Mucosa of stomach (tissue), 1 donor: ENCODE data around the gene SERINC2.

Experiments used
- H3K27me3 ChIP-seq: one replicate; pipeline ENCODE4 v1.7.0; 2013; ENCODE audit warnings: mild to moderate bottlenecking, low read length; ENCODE audit not compliant: control insufficient read depth, insufficient read depth
- H3K36me3 ChIP-seq: one replicate; pipeline ENCODE4 v1.7.0; 2013; ENCODE audit warnings: low read length; ENCODE audit not compliant: control insufficient read depth, insufficient read depth
- H3K4me1 ChIP-seq: one replicate; pipeline ENCODE4 v1.7.0; 2013; ENCODE audit warnings: mild to moderate bottlenecking, low read length; ENCODE audit not compliant: control insufficient read depth, insufficient read depth
- H3K4me3 ChIP-seq: one replicate; pipeline ENCODE4 v1.7.0; 2013; ENCODE audit warnings: low read length
- H3K9ac ChIP-seq: one replicate; pipeline ENCODE4 v1.7.0; 2013; ENCODE audit warnings: mild to moderate bottlenecking, low read length, moderate library complexity
- H3K9me3 ChIP-seq: one replicate; pipeline ENCODE4 v1.7.0; 2013; ENCODE audit warnings: mild to moderate bottlenecking, low read length, moderate library complexity; ENCODE audit not compliant: control insufficient read depth
- donor health status: Pancreatic carcinoma.

Gene SERINC2

DNA sequence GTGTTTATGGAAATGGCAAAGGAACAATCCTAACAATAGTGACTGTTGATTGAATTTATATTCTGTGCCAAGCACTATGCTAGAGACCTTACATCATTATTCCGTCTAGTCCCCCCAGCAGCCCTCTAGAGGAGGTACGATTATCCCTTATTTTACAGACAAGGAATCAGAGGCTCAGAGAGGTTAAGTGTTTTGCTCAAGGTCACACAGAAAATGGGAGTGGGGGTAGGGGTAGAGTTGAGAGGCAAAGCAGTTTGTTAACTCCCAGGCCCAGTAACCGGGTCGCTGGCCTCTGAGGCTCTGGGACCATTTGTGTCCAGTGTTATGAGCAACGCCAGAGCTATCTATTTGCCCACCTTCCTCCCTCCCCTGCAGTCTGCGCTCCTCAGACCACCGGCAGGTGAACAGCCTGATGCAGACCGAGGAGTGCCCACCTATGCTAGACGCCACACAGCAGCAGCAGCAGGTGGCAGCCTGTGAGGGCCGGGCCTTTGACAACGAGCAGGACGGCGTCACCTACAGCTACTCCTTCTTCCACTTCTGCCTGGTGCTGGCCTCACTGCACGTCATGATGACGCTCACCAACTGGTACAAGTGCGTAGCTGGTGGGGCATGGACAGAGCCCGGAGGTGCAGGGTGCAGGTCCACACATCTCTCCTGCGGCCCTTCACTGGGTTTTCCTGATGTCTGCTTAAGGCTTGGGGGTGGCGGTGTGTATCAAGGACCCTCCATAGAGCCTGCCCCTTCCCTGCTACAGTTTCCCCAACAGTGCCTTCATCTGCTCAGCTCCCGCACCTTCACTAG, 19.8 kb downstream of the SERINC2 start:
- Histone ChIP-seq H3K4me3 (no peak overlapping the region), H3K36me3 (peaks cover 5% of the 10 kb centered on the region), H3K27me3 (no peaks in the 10 kb centered on the region), H3K9ac (no peak overlapping the region), H3K9me3 (no peaks in the 10 kb centered on the region), H3K4me1 (no peaks in the 10 kb centered on the region)

DNA sequence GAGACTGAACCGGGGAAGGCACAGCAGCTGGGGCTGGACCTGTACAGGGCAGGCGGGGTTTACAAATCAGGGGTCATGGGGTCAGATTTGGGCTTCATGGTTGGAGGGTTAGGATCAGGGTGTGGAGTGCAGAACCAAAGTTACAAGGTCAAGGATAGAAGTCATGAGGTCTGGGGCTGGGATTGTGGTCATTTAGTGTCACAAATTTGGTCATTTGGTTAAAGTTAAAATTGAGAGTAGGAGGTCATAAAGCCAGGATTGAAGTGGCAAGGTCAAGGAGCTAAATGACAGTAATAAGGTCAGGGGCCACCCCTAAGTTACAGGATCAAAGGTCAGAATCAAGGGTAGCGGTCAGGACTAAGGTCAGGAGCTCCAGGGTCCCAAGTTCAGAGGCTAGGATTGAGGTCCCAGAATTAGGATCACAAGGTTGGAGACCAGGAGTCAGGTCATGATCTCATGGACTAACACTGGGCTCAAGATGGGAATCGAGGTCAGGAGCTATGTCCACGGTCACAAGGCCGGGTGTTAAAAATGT, 20.4 kb downstream of the SERINC2 start:
- no peaks in the 10 kb centered on the region for H3K4me1 ChIP-seq
- H3K4me3 ChIP-seq = no peak overlapping the region
- no peaks in the 10 kb centered on the region for H3K27me3 ChIP-seq
- H3K9me3 ChIP-seq = no peaks in the 10 kb centered on the region
- H3K9ac ChIP-seq = no peak overlapping the region
- H3K36me3 ChIP-seq = peaks cover 5% of the 10 kb centered on the region

DNA sequence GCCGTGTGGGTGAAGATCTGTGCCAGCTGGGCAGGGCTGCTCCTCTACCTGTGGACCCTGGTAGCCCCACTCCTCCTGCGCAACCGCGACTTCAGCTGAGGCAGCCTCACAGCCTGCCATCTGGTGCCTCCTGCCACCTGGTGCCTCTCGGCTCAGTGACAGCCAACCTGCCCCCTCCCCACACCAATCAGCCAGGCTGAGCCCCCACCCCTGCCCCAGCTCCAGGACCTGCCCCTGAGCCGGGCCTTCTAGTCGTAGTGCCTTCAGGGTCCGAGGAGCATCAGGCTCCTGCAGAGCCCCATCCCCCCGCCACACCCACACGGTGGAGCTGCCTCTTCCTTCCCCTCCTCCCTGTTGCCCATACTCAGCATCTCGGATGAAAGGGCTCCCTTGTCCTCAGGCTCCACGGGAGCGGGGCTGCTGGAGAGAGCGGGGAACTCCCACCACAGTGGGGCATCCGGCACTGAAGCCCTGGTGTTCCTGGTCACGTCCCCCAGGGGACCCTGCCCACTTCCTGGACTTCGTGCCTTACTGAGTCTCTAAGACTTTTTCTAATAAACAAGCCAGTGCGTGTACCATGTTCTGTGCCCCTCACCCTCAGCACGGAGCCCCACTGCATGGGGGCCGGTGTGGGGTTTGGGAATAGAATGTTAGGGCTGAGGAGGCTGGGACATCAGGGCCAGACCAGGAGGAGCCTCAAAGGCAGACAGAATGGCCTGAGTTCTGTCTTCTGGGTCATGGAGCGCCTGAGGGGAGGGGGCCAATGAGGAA, 21.3 kb downstream of the SERINC2 start:
- Histone ChIP-seq H3K9me3 (no peaks in the 10 kb centered on the region), H3K36me3 (peaks cover 5% of the 10 kb centered on the region), H3K9ac (no peak overlapping the region), H3K4me1 (no peaks in the 10 kb centered on the region), H3K27me3 (no peaks in the 10 kb centered on the region), H3K4me3 (no peak overlapping the region)

DNA sequence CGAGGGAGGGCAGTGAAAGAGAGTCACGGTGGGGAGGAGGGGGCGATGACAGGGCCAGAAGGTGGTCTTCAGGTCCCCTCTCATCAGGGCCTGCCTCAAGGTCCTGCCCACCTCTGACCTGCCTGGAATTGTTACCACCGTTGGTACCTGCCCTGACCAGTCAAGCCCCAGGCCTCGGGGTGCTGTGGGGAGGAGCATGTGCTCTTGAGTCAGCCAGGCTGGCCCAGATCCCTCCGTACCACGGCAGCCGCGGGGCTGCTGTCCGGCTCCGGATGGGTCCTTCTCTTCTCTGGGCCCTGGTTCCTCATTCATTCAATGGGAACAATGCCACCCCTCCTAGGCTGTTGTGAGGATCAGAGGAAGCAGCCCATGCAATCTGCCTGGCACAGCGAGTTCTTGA, 22.0 kb downstream of the SERINC2 start:
- H3K4me3 ChIP-seq = no peak overlapping the region
- H3K9me3 ChIP-seq = no peaks in the 10 kb centered on the region
- H3K4me1 ChIP-seq = no peaks in the 10 kb centered on the region

DNA sequence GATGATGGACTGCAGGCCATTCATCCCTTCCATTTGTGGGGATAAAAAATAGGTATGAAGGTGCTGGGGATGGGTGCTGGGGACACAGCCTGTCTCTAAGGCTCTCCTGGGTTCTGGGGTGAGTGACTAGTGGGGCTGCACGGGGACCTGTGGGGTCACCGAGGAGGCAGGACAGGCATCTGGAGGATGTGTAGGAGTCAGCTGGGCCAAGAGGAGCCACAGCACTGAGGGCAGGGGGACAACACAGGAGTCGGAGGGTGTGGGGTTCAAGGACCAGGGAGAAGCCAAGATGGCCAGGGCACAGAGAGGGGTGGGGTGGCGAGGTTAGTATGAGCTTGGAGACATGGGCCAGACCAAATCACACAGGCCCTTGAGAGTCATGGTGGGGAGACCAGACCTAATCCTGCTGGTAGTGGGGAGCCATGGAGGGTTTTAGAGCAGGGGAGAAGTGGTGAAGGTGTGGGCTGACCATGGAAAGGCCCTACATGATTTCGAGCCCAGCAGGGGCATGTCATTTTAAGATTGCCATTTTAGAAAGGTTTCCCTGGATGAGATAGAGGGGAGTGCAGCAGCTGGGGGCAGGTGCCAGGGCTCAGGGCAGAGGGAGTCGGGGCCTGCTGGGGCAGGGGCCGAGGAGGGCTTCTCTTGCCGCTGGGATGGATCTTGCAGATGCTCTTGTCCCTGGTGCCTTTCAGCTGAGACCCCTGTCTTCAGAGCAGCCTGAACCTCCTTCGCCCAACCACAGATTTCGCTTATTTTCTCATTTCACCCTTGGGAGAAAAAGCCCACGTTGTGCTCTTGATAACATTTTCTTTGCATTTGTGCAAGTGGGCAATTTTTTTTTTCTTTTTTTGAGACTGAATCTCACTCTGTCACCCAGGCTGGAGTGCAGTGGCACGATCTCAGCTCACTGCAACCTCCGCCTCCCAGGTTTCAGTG, 22.7 kb downstream of the SERINC2 start:
- H3K36me3 ChIP-seq = peaks cover 5% of the 10 kb centered on the region
- no peaks in the 10 kb centered on the region for H3K9me3 ChIP-seq
- no peaks in the 10 kb centered on the region for H3K4me1 ChIP-seq
- H3K4me3 ChIP-seq = no peak overlapping the region
- no peak overlapping the region for H3K9ac ChIP-seq
- no peaks in the 10 kb centered on the region for H3K27me3 ChIP-seq

More for the DNA sequence above, 22.0 kb downstream of the SERINC2 start:
- H3K36me3 ChIP-seq = peaks cover 5% of the 10 kb centered on the region
- H3K27me3 ChIP-seq = no peaks in the 10 kb centered on the region
- no peak overlapping the region for H3K9ac ChIP-seq

DNA sequence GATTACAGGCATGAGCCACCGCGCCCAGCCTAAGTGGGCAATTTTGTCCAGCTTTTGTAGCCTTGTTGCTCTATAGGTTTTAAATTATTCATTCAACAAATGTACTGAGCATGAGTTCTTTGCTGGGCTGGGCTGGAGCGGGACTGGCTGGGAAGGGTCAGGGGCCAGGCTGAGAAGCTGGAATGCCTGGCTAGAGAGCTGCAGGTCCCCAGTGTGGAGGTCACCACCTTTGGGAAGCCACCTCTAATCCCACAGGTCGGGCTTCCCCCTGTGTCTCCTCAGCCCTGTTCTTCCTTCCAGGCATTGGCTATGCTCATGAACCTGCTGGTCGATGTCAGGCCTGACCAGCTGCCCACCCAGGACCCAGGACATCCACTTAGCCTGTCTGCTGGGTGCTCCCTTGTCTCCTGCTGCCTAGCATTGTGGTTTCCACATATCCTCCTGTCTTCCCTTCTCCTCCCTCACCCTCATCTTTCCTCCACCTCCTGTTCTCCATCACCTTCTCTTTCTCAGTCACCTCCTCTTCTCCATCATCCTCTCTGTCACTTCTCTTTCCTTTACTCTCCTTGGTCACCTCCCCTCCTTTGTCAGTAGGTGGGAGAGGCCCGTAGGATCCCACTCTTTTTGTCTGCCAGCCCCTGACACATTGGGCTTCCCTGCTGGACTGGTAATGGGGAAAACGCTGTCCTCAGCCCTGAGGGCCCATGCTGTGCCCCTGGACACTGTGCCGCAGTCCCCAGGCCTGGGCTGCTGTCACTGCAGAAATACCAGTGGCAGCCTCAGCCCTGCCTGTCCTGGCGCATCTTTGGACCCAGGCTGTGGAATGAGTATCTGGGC, 23.8 kb downstream of the SERINC2 start:
- Histone ChIP-seq H3K4me1 (no peaks in the 10 kb centered on the region), H3K9ac (no peak overlapping the region), H3K36me3 (peaks cover 5% of the 10 kb centered on the region), H3K9me3 (no peaks in the 10 kb centered on the region), H3K27me3 (no peaks in the 10 kb centered on the region), H3K4me3 (no peak overlapping the region)

DNA sequence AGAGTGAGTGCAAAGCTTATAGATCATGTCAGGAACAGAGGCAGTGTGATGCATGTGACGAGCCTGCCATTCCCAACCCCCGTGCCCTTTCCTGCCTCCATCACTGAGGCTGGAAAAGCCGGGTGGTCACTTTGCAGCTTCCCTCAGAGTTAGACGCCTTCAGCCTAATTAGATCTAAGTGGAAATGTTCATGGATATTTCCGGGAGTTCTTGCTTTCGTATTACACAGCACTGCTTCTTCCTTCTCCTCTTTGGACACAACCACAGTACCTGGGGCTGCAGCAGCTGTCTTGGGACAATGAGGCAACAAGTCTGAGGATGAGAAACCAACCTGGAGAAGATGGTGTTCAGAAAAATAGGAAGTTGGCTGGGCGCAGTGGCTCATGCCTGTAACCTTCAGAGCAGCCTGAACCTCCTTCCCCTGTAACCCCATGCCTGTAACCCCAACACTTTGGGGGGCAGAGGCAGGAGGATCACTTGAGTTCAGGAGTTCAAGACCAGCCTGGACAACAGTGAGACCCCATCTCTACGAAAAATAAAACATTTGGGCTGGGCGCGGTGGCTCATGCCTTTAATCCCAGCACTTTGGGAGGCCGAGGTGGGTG, 24.5 kb downstream of the SERINC2 start:
- Histone ChIP-seq H3K27me3 (no peaks in the 10 kb centered on the region), H3K4me1 (no peaks in the 10 kb centered on the region), H3K4me3 (no peak overlapping the region), H3K36me3 (peaks cover 5% of the 10 kb centered on the region), H3K9me3 (no peaks in the 10 kb centered on the region), H3K9ac (no peak overlapping the region)

DNA sequence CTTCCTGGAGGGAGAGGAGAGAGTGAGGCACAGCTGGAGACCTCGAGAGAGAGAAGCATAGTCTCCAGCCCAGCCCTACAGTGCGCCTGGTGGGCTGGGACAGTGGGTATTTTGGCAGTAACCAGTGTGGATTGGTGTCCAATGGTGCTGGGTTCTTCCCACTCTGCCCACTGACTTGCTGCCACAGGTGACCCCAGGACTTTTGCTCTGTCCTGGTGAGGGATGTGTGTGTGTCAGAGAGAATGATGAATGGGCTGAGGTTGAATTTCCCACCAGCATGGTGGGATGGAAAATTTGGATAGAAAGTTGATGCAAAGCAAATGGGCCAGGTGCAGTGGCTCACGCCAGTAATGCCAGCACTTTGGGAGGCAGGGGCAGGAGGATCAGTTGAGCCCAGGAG, 26.3 kb downstream of the SERINC2 start:
- Histone ChIP-seq H3K9me3 (no peaks in the 10 kb centered on the region), H3K9ac (no peak overlapping the region)

DNA sequence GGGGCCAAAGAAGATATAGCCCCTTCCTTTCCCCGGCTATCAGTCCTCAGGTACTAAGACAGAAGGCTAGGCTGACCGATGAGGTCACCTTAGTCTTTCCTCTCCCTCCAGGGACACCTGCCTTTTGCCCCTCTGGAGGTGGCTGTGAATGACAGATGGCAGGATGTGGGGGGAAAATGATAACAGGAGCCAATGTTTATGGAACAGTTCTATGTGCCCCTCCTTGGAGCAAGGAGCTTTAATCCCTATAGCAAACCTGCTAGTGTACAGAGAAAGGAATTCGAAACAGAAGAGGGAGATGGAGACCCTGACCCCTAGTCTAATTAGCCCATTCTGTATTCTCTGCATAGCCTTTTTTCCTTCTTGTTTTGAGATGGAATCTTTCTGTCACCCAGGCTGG, 28.1 kb downstream of the SERINC2 start:
- peaks cover 15% of the 10 kb centered on the region for H3K4me1 ChIP-seq
- no peak overlapping the region for H3K4me3 ChIP-seq
- no peak overlapping the region for H3K9ac ChIP-seq
- H3K27me3 ChIP-seq = no peaks in the 10 kb centered on the region
- no peaks in the 10 kb centered on the region for H3K36me3 ChIP-seq
- H3K9me3 ChIP-seq = no peaks in the 10 kb centered on the region

More for the DNA sequence above, 26.3 kb downstream of the SERINC2 start:
- H3K36me3 ChIP-seq = no peaks in the 10 kb centered on the region
- no peaks in the 10 kb centered on the region for H3K4me1 ChIP-seq
- H3K4me3 ChIP-seq = no peak overlapping the region
- H3K27me3 ChIP-seq = no peaks in the 10 kb centered on the region

DNA sequence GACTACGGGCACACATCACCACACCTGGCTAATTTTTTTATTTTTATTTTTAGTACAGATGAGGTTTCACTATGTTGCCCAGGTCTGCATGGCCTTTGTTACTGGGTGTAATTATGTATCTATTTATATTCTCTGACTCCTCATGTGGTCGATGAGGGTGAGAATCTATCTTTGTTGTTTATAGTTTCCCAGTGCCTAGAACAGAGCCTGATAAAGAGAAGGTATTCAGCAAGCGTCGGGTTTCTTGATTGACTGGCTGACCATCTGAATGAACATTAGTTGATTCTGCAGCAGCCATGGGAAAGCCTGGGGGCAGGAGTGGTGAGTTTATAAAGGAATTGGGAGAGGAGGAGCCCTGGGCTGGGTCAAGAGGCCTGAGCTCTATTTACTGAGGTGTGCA, 28.5 kb downstream of the SERINC2 start:
- no peak overlapping the region for H3K9ac ChIP-seq
- no peak overlapping the region for H3K4me3 ChIP-seq
- H3K36me3 ChIP-seq = no peaks in the 10 kb centered on the region
- no peaks in the 10 kb centered on the region for H3K9me3 ChIP-seq
- no peaks in the 10 kb centered on the region for H3K27me3 ChIP-seq
- peaks cover 15% of the 10 kb centered on the region for H3K4me1 ChIP-seq
